ENCODE results near the gene IMMP2L. TPM values are rescaled to one million over a fixed set of nuclear protein-coding genes. Genes with fewer than 3 reads are reported as not detected.

IMMP2L gene
- total RNA-seq, 1 donor from 2014 or later, result 17.8 TPM

GRCh38 chr7:110911632-110912031 is 650.7 kb downstream of the IMMP2L start:
- H3K4me1 ChIP-seq, result no peaks in the 10 kb centered on the region
- H3K27ac ChIP-seq (replicated peaks), result no peak overlapping the region
- no peaks in the 10 kb centered on the region for H3K36me3 ChIP-seq
- H3K4me3 ChIP-seq, result no peak overlapping the region
- no peaks in the 10 kb centered on the region for H3K9me3 ChIP-seq (replicated peaks)
- no peak for TF ChIP-seq CTCF (IDR thresholded peaks at IDR 0.05; ENCODE audit: borderline replicate concordance)
- intact Hi-C loops (cut with micrococcal nuclease), result no loop called here
- no peaks in the 10 kb centered on the region for H3K27me3 ChIP-seq (ENCODE audit: low read depth)
- no peak for DNase-seq

GRCh38 chr7:110909117-110909516 is 653.2 kb downstream of the IMMP2L start:
- Histone ChIP-seq H3K9me3 (replicated peaks) (no peaks in the 10 kb centered on the region), H3K4me3 (no peak overlapping the region), H3K27me3 (ENCODE audit: low read depth) (no peaks in the 10 kb centered on the region), H3K27ac (replicated peaks) (no peak overlapping the region), H3K36me3 (no peaks in the 10 kb centered on the region), H3K4me1 (no peaks in the 10 kb centered on the region)
- intact Hi-C loops (cut with micrococcal nuclease), result no loop called here
- DNase-seq, result no peak
- no peak for TF ChIP-seq CTCF (IDR thresholded peaks at IDR 0.05; ENCODE audit: borderline replicate concordance)

- H3K4me1 ChIP-seq, result no peaks in the 10 kb centered on the region
- no peak overlapping the region for H3K27ac ChIP-seq (replicated peaks)
- no peaks in the 10 kb centered on the region for H3K36me3 ChIP-seq
- H3K4me3 ChIP-seq, result no peak overlapping the region
- no peak for TF ChIP-seq CTCF (IDR thresholded peaks at IDR 0.05; ENCODE audit: borderline replicate concordance)
- no peaks in the 10 kb centered on the region for H3K27me3 ChIP-seq (ENCODE audit: low read depth)
- intact Hi-C loops (cut with micrococcal nuclease), result no loop called here
- DNase-seq, result no peak
- no peaks in the 10 kb centered on the region for H3K9me3 ChIP-seq (replicated peaks)
These were observed 656.3 kb downstream of the IMMP2L start for GRCh38 chr7:110905773-110906566.

- Histone ChIP-seq H3K27me3 (ENCODE audit: low read depth) (no peaks in the 10 kb centered on the region), H3K4me1 (no peaks in the 10 kb centered on the region), H3K36me3 (no peaks in the 10 kb centered on the region), H3K27ac (replicated peaks) (no peak overlapping the region), H3K9me3 (replicated peaks) (peaks cover 6% of the 10 kb centered on the region), H3K4me3 (no peak overlapping the region)
- intact Hi-C loops (cut with micrococcal nuclease), result no loop called here
- no peak for TF ChIP-seq CTCF (IDR thresholded peaks at IDR 0.05; ENCODE audit: borderline replicate concordance)
- DNase-seq, result no peak
These were observed 663.8 kb downstream of the IMMP2L start for GRCh38 chr7:110898516-110898915.

GRCh38 chr7:110897538-110897937 is 664.8 kb downstream of the IMMP2L start:
- Histone ChIP-seq H3K27ac (replicated peaks) (no peak overlapping the region), H3K4me3 (no peak overlapping the region), H3K36me3 (no peaks in the 10 kb centered on the region), H3K9me3 (replicated peaks) (peaks cover 6% of the 10 kb centered on the region), H3K27me3 (ENCODE audit: low read depth) (no peaks in the 10 kb centered on the region), H3K4me1 (no peaks in the 10 kb centered on the region)
- intact Hi-C loops (cut with micrococcal nuclease), result no loop called here
- DNase-seq, result no peak
- TF ChIP-seq CTCF (IDR thresholded peaks at IDR 0.05; ENCODE audit: borderline replicate concordance), result no peak

Data from left ventricle myocardium inferior (tissue), 1 donor.